Fibroblast of skin of back (primary cell): Measurements from ENCODE around the gene COL15A1.

Experiments used
- DNase-seq: peaks from one replicate; pipeline ENCODE4 v3.0.0-alpha.2; 2013

COL15A1 gene

DNA sequence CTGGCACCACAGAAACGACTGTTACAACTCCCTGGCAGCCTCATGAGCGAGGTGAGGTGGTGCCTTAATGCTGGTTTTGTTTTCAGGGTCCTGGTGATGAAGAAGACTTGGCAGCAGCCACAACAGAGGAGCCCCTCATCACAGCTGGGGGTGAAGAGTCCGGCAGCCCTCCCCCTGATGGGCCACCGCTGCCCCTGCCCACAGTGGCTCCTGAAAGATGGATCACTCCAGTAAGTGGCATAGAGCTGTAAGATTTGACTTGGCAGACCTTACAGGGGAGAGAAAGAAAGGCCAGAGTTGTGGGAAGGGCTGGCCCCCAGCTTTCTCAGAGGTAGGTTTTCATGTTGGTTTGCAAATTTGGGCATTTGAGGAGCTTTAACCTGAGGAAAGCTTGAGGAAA lies 72.2 kb downstream of the COL15A1 start:
- DNase-seq, result no peak

DNA sequence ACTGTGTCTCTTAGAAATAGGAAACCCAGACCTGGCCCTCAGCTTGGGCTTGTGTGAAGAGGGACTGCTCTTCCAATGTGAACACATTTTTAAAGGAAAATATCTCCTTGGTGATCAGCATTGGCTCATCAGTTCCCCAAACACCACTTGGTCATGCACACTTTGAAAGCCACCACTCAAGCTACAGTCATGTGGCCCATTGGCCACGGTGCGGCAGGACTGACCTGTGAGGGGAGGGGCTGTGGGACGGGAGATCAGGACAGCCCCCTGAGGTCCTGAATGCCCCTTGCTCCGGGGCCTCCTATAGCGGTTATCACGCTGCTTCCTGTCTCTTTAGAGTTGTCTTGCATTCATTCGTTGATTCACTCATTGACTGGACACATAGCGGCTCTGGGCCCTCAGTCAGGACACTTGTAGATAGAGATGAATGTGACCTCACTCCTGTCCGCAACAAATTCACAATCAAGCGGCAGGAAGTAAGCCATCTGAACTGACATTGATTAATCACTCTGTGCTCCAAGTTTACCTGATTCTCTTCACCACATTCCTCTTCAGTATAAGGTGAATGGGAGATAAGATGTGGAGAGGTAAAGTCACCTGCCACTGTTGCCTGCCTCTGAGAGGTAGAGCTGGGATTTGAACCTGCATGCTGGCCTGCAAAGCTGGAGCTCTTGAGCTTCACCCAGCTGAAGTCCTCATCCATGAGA lies 73.1 kb downstream of the COL15A1 start:
- no peak for DNase-seq

DNA sequence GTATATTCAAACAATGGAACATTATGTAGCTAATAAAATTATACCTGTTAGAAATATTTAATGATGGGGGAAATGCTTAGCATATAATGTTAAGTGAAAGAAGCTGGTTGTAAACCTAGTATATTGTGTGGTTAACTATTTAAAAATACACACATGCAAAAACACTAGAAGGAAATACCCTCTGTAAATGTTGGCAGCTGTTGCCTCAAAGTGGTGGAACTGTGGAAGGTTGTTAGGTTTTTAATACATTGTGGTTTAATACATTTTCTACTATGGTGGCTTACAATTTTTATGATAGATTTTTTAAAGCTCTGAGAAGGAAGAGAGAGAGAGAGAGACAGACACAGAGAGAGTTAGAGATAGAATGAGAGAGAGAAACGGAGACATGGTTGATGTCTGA lies 74.9 kb downstream of the COL15A1 start:
- no peak for DNase-seq

DNA sequence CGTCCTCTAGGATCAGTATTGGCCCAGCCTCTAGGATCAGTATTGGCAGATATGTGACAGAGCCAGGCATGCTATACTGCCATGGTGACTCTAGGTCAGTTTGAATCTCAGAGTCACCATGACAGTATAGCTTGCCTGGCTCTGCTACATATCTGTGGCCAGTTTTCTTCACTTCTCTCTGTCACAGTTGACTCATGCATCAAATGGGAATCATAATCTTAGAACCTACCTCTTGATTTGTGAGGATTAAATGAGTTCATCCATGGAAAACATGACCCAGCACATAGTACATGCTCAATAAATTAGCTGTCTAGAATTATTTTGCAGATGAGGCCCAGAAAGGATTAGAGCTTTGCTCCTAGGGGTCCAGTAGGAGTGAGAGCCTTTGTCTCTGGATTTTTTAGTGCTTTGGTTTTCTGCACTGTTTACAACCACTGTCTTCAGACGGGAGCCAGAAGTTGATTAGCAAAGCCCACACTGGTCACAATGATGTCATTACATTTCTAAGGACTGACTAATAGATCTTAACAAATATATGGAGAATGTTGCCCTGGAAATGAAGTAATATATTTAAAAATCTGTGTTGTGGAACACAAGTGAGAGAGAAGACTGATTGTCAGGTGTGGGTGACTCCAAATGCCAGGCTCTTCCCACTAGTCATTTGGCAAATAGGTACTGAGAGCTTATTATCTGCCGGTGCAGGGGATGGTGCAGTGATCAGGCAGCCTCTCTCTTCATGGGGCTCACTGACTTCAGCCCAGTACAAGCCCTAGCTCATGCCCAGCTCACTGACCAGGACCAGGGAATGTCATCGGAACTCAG lies 76.0 kb downstream of the COL15A1 start:
- DNase-seq, result peak; percentile 96

DNA sequence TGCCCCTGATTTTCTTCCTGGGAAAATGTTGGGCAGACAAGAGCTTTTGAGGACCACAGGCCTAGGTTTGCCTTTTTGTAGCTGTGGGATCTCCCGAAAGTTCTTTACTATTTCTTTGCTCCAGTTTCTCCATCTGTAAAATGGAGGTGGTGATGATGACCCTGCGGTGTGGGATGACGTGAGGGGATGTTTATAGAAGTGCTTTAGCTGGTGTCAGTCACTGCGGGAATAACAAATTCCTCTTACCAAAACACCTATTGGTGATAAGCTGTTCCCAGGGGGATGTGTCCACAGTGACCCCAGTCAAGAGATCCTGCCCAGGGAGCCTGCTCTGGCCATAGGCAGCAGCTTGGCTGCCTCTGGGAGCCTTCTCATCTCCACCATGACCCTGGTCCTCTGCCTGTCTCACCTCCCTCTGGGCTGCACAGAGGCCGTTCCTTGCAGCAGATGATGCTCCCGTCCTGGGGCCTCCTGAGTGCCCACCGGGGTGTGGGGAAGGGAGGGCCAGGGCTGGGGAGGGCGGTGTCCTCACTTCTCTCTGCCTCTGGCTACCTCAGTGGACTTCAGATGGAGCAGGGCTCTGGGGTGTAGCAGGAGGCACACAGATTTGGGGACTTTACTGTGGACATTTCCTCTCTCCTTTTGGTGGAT lies 77.2 kb downstream of the COL15A1 start:
- DNase-seq, result no peak

DNA sequence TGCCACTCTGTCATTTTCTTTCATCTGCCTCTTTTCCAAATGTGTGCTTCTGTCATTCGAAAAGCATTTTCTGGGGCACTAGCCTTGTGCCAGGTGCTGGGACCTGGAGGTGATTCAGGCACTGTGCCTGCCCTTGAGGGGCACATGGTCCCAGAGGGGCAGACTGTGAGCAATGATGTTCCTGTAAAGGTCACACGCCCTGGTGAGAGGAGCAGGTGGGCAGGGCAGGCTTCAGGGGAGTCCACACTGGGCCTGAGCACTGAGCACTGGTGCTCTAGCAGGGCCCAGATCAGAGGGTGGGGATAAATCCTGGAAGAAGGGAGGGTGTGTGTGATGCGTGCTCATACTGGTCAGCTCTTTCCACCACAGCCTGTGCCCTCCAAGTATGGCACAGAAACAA lies 77.8 kb downstream of the COL15A1 start:
- DNase-seq, result no peak

DNA sequence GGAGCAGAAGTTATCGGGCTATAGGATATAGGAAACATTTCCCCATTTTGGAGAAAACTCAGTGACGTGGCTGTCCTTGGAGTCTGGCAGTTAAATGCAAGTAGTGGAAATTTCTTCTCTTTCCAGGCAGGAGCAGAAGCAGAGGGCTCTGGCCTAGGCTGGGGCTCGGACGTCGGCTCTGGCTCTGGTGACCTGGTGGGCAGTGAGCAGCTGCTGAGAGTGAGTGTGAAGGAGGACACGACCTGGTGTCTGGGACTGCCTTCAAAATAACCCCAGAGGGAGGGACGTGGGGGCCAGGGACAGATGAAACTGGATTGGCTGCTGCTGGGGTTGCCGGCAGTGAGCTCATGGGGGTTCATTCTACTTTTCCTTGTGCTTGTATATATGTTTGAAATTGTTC lies 79.5 kb downstream of the COL15A1 start:
- DNase-seq, result no peak

DNA sequence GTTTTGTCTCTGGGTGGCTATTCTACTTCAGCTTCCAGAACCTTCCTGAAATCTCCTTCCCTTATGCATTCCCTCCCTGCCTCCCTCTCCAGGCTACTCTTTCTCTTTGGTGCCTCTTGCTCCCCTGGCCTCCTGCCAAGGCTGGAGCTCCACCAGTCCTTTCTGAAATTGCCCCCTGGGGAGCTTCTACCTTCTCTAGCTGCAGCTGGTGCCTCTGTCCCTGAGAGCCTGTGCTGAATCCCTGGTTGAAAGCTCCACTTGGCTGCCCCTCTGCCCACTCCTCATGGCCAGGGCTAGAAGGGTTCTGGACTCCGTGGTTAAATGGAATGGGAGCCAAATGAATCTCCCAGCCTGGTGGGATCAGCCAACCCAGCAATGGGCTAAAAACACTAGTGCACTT lies 80.1 kb downstream of the COL15A1 start:
- DNase-seq, result peak; percentile 75

DNA sequence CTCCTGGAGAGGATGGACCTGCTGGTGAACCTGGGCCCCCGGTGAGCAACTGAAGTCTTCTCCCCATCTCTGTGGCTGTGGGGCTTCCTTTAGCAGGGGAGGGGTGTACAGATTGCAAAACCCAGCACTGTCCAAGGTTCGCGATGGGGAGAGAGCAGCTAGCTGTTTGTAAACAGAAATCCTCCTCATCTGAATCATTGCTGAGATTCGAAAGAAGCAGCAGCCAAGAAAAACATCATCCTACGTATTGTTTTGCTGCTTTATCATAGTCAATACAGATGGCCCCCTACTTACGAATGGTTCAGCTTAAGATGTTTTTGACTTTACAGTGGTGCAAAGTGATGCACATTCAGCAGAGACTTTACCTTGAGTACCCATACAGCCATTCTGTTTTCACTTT lies 81.3 kb downstream of the COL15A1 start:
- peak; percentile 11 for DNase-seq

DNA sequence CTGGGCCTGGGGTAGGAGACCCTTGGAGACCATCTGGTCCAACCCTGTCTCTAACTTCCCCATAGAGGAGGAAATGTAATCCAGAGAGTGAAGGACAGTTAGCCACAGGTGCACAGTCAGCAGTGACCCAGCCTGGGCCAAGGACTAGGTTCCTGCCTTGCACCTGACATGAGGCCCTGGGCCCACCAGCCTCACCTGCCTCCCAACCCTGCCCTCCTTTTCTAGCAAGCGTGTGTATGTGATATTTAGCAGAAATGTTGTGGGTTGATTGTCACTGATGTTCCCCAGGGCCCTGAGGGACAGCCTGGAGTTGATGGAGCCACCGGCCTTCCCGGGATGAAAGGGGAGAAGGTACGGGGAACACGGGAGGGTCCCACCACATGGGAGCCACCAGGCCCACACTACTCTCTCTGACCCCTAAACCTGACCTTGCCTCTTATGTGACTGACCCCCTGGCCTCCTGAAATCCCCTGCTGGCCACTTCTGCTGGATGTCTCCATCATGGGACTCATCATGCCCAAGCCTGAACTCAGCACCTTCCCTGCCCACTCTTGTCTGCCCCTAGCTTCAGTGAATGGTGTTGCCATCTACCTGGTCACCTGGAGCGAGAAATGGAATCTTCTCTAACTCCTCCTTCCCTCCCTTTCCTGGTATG lies 82.0 kb downstream of the COL15A1 start:
- DNase-seq, result no peak

DNA sequence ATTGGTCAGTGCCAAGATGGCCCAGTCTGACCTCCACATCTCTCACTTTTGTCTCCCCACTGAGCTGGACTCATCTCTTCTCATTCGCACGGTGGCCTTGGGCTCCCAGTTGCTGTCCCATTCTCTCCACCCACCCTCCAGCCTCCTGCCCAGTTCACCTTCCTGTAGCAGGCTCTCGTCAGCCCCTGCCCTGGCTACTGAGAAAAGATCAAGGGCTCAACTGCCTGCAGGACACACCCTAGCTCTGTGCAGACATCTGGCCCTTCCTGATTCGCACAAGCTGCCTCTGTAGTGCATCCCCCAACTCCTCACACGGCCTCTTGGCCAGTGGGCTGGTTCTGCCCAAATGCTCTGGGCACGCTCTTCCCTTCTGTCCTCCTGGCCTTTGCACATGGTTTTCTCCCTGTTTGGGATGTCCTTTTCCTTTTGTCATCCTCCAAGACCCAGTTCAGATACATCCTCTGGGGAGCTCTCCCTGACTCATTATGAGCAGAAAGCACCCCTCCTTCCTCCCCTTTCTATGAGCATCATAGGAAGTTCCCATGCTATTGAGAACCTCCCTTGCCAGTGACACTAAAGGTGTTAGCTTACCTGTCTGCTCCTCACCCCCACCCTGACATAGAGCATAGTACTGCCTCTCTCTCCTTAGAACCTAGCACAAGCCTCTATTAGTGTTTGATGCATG lies 82.7 kb downstream of the COL15A1 start:
- peak; percentile 39 for DNase-seq

DNA sequence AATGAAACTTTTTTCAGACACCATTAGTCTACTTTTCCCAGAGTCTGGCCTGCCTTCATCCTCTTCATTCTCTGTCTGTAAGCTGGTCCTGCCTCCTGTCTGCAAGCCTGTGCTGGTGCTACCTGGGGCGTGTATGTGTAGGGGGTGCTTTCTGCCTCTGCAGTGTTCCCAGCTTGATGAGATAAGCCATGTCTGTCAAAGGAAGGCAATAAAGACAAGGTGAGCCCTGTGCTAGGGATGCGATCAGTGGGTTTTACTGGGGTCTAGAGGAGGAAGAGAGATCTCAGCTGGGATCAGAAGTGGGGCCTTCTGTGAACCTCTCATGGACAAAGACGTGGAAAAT lies 83.2 kb downstream of the COL15A1 start:
- no peak for DNase-seq

DNA sequence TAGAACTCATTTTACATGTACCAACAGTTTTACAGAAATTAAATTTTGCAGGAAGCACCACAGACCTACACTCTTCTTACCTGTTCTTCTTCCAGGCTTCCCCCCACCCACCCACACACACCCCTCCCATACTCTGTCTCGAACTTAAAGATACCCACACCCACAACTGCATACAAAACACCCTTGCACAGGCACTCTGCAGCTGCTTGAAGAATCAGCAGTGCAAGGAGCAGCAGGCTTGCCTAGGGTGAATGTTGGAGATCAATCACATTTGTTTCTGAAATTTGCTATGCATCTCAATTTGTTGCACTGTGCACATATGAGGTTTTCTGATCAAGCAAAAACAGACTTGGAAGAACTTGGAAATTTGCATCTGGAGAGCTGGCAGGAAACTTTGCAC lies 83.7 kb downstream of the COL15A1 start:
- DNase-seq, result no peak

DNA sequence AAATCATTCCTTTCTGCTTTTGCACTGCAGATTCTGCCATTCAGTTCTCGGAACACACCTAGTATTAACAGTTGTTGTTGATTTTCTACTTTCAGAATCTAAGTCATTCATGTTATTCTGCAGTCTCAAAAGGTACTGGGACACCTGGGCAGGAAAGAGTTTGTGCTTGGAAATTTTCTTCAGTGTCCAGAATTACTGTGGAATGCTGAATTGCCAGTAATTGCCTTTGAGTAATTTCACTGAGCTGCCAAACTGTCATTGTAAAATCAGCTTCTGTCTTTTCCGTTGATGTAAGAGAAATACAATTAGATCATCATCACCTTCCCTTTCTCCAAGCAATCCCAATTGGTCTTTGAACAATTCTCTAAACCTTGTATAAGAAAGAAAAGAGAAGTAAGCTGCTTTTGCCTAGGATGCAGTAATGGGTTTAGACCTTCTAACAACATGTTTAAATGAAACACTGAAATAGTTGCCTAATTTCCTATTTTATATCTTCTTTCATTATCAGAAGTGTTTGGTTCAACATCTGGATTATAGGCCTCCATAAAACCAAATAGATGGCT lies 85.5 kb downstream of the COL15A1 start:
- DNase-seq, result no peak

DNA sequence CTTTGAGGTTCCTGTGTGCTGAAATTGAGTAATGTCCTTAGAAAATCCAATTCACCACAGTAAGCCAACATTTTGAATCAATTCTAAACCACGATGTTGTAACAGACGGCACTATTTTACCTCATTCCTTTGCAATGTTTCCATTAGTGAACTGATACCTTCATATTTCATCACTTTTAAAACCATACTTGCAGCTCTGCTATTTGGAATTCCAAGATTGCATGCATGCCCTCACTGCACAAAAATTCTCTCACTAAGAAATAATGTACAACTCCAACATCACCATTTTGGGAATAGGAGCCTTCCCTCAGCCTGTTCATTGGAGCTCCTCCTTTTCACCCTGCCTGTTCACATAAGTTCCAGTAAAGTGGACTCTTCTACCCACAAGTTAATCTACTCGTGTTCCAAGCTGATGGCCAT lies 86.4 kb downstream of the COL15A1 start:
- peak; percentile 99 for DNase-seq

DNA sequence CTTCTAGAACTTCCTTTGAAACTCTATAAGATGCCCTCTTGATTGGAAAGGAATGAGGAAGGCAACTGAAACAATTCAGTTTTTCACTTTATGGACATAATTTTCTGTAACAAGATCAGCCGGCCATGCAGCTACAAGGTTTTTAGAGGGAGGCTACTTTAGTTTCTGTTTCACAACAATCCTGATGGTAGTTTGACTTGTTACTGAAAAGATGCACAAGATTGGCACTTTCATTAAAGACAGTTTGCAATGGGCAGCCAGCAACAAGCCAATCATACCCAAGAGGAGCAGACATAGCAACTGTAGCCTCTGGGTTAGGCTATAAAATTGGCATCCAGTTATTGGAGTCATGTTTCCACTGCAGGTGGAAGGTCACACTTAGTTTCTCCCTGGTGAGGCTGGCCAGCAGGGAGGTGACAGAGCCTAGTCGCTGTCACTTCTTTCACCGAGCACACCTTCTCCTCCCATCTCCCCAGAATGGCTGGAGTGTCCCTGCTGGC lies 87.0 kb downstream of the COL15A1 start:
- no peak for DNase-seq

DNA sequence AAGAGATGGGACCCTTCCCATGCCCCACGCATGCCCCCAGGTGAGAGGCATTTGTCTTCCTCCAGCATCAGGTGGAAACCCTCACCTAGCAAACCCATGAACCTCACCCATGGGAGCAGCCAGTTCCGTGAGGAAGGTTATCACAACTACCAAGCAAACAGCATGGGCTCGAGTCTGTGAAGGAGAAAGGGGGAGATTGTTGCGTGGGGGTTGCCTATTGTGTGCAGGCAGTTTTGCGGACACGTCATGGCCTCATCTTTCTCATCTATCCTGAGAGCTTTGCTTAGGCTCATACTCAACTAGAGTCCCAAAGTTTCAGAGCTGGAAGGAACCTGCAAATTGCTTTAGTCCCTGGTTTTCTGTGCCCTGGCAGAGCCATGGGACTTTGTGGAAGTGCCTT lies 87.6 kb downstream of the COL15A1 start:
- DNase-seq, result no peak

DNA sequence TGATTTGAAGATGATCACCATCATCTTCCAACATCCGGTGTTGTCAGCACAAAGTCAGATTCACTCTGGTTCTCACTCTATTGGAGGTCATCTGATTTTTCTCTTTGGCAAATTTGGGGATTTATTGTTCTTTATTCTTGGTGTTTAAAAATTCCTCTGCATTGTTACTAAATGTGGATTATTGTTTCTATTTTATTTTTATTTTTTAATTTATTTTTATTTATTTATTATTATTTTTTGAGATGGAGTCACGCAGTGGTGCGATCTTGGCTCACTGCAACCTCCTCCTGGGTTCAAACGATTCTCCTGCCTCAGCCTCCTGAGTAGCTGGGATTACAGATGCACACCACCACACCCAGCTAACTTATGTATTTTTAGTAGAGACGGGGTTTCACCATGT lies 88.3 kb downstream of the COL15A1 start:
- DNase-seq, result no peak

DNA sequence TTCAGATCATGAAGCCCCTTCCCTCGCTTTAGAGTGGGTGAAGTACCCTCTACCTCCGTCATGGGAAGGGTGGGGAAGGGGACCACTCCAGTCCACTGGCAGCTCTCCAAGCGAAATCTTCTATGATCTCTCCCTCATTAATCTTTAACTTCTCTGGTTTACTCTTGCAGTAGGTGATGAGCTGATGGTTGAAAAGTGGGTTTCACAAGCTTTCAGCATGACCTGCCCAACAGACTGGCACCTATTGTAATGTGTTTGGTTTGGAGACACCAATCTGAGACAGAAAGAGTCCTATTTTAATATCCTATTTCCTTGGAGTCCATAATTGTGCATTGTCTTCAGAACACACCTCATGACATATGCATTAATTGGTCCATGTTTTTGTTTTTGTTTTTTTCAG lies 90.4 kb downstream of the COL15A1 start:
- no peak for DNase-seq

DNA sequence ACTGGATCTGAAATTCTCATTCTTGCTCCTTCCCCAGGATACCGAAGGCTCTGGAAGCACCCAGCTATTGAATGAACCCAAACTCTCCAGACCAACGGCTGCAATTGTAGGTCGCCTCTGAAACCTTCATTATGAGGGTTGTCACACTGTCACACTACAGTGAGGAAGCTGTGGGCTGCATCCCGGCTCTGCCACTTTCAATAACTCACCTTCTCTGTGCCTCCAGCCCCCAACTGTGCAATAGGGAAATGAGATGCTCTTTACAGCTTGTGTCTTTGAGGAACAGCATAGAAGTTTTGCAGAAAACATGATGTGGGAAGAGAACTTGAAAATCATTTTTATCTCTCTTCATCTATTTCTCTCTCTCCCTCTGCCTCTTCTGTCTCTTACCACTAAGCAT lies 91.6 kb downstream of the COL15A1 start:
- no peak for DNase-seq

DNA sequence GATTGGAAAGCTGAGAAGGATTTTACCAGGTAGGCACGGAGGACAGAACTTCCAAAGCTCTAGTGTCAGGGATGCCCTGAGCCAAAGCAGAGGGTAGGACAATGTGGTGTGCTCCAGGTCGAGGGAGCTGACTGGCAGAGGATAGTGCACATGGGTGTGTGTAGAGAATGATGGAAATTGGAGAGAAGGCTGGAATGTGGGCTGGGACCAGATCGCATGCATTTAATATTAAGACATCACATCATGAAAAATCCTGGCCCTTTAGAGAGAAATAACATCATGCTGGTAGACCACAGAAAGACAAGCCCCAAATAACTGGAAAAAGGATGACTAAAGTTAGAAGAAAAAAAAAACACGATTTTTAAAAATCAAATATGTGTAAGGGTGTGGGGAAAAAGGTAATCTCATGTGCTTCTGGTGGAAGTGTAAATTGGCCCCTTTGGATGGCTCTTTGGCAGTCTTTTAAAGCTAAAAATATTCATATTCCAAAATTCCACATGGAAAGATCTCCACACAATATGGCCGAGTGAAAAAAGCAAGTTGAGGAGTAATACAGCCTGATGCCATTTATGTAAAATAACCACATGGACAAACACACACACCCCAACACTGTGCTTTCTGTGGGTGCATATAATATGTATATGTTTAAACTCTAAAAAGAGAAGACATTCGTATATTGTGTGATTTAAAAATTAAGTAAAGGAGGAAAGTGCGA lies 94.2 kb downstream of the COL15A1 start:
- DNase-seq, result peak; percentile 87

DNA sequence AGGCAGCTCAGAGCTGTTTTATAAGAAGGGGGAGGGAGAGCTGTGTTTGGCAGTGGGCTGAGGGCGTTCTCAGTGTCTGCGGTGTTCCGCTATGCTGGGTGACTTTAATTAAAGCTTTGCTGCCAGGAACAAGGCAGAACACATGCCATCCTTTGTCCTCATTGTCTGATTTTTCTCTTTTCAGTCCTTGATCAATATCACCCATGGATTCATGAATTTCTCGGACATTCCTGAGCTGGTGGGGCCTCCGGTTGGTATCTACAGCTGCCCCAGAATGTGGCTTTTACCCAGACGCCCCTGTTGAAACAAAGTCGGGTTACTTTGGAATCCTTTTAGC lies 94.7 kb downstream of the COL15A1 start:
- DNase-seq, result peak; percentile 34
